ENCODE measurements around the gene SGCA. TPM values are rescaled to one million over a fixed set of nuclear protein-coding genes. Genes with fewer than 3 reads are reported as not detected.
A peak's percentile ranks its signal among the peaks of the same experiment; 100 is the strongest.

The SGCA gene
- total RNA-seq, 1 donor from 2014 or later, result not detected

GRCh38 chr17:50147841-50148225 lies 18.0 kb upstream of the SGCA start:
- Histone ChIP-seq H3K36me3 (ENCODE audit: control insufficient read depth, insufficient read depth, low read length) (no peaks in the 10 kb centered on the region), H3K27me3 (ENCODE audit: control insufficient read depth, insufficient read depth, low read length) (no peaks in the 10 kb centered on the region), H3K4me3 (ENCODE audit: low read depth, low read length) (peak overlapping the region; percentile 73)
- no peak for DNase-seq (ENCODE audit: low read depth)
- no peak for TF ChIP-seq CTCF (IDR thresholded peaks at IDR 0.05; ENCODE audit: insufficient read depth, low read length, poor library complexity, severe bottlenecking)

GRCh38 chr17:50148226-50149090 lies 17.3 kb upstream of the SGCA start:
- peak overlapping the region; percentile 73 for H3K4me3 ChIP-seq (ENCODE audit: low read depth, low read length)
- no peaks in the 10 kb centered on the region for H3K27me3 ChIP-seq (ENCODE audit: control insufficient read depth, insufficient read depth, low read length)
- TF ChIP-seq CTCF (IDR thresholded peaks at IDR 0.05; ENCODE audit: insufficient read depth, low read length, poor library complexity, severe bottlenecking), result peak; percentile 51
- no peak for DNase-seq (ENCODE audit: low read depth)
- H3K36me3 ChIP-seq (ENCODE audit: control insufficient read depth, insufficient read depth, low read length), result no peaks in the 10 kb centered on the region

- H3K36me3 ChIP-seq (ENCODE audit: control insufficient read depth, insufficient read depth, low read length), result no peaks in the 10 kb centered on the region
These were observed 16.8 kb upstream of the SGCA start for GRCh38 chr17:50149091-50149416.

GRCh38 chr17:50149417-50150353 lies 16.1 kb upstream of the SGCA start:
- TF ChIP-seq CTCF (IDR thresholded peaks at IDR 0.05; ENCODE audit: insufficient read depth, low read length, poor library complexity, severe bottlenecking), result no peak
- no peak for DNase-seq (ENCODE audit: low read depth)

More at GRCh38 chr17:50149091-50149416, 16.8 kb upstream of the SGCA start:
- TF ChIP-seq CTCF (IDR thresholded peaks at IDR 0.05; ENCODE audit: insufficient read depth, low read length, poor library complexity, severe bottlenecking), result no peak
- no peak for DNase-seq (ENCODE audit: low read depth)
- H3K4me3 ChIP-seq (ENCODE audit: low read depth, low read length), result peak overlapping the region; percentile 73
- no peaks in the 10 kb centered on the region for H3K27me3 ChIP-seq (ENCODE audit: control insufficient read depth, insufficient read depth, low read length)

GRCh38 chr17:50150354-50151040 lies 15.3 kb upstream of the SGCA start, which contains the start of gene PPP1R9B:
Gene PPP1R9B (minus strand): TSS chr17:50150677. CDS start chr17:50150513, 164 bp downstream.
- Histone ChIP-seq H3K4me3 (ENCODE audit: low read depth, low read length) (peak within 1 kb of the TSS; percentile 73), H3K36me3 (ENCODE audit: control insufficient read depth, insufficient read depth, low read length) (no peaks in the 10 kb centered on the region), H3K27me3 (ENCODE audit: control insufficient read depth, insufficient read depth, low read length) (no peaks in the 10 kb centered on the region)
- no peak for DNase-seq (ENCODE audit: low read depth)
- TF ChIP-seq CTCF (IDR thresholded peaks at IDR 0.05; ENCODE audit: insufficient read depth, low read length, poor library complexity, severe bottlenecking), result no peak

More at GRCh38 chr17:50149417-50150353, 16.1 kb upstream of the SGCA start:
- Histone ChIP-seq H3K36me3 (ENCODE audit: control insufficient read depth, insufficient read depth, low read length) (no peaks in the 10 kb centered on the region), H3K27me3 (ENCODE audit: control insufficient read depth, insufficient read depth, low read length) (no peaks in the 10 kb centered on the region), H3K4me3 (ENCODE audit: low read depth, low read length) (peak overlapping the region; percentile 73)
